Measurements from ENCODE around the gene ZNF200. TPM values are rescaled to one million over a fixed set of nuclear protein-coding genes. Genes with fewer than 3 reads are reported as not detected.
"Not testable (repeated sequence)": the region's sequence is repeated elsewhere in the genome, so short reads cannot be mapped to it uniquely, and the experiment has no call there.

ZNF200 gene
- polyA plus RNA-seq, 1 donor (not counting 4 experiments of a cell fraction or from before 2014, with no cell fraction given): 4.3 TPM

DNA sequence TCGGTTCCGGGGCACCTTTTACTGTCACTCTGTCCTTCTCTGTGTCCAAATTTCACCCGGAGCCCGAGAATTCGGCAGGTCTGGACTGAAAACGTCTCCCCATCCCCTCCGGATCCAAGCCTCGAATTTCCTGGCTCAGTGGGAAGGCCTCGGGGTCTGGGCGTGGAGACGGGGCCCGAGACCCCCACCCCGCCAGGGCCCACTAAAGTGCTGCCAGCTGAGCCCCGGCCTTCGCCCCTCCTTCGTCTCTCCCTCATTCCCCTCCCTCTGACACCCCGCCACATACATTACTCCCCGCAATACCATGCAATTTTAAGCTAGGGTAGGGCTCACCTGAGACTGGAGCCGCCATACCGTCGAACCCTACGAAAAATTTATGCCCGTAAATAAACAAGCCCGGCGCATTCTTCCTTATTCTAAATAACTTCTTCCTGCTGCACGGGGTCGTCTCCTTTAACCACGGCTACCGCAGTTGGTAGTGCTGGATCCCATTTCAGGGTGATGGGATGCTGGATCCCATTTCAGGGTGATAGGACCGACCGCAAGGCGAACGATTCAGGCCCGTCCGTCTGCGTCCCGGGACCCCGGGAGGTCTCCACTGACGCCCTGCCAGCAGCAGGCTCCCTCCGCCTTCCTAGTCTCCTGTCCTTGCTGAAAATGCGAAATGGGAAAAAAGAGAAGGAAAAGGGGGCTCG, 51.4 kb downstream of the ZNF200 start:
- Histone ChIP-seq H3K4me2 (ENCODE audit: control insufficient read depth, extremely low read depth, insufficient read depth, low read depth, low read length) (peak overlapping the region; percentile 91), H3K4me3 (ENCODE audit: control insufficient read depth in 2 of 3, extremely low read depth in 1 of 3, insufficient read depth in 2 of 3, low read depth in 1 of 3, low read length in 3 of 3) (peak overlapping the region; percentile 58 to 86 (median 82)), H4K20me1 (ENCODE audit: control insufficient read depth, extremely low read depth, insufficient read depth, low read length) (no peaks in the 10 kb centered on the region), H2AFZ (ENCODE audit: control insufficient read depth, low read length) (peak overlapping the region; percentile 95), H3K27me3 (ENCODE audit: control insufficient read depth, extremely low read depth, insufficient read depth, low read length) (no peaks in the 10 kb centered on the region), H3K79me2 (ENCODE audit: control insufficient read depth, insufficient read depth, low read length) (no peaks in the 10 kb centered on the region), H3K27ac (ENCODE audit: control insufficient read depth, insufficient read depth, low read length) (no peak overlapping the region), H3K9me1 (ENCODE audit: control insufficient read depth, extremely low read depth, insufficient read depth, low read length) (peaks cover 2% of the 10 kb centered on the region), H3K4me1 (ENCODE audit: control insufficient read depth, extremely low read depth, insufficient read depth, low read length) (peaks cover 16% of the 10 kb centered on the region), H3K9ac (ENCODE audit: control insufficient read depth, extremely low read depth, insufficient read depth, low read length) (peak overlapping the region; percentile 73), H3K36me3 (ENCODE audit: control insufficient read depth in 2 of 2, extremely low read depth in 1 of 2, insufficient read depth in 2 of 2, low read length in 2 of 2) (no peaks in the 10 kb centered on the region), H3K9me3 (ENCODE audit: control insufficient read depth, low read depth, low read length) (no peaks in the 10 kb centered on the region)
- dilution Hi-C loops (cut with MboI; ENCODE audit: extremely low pct_ligation_motif_present, low sequenced_read_pairs): no loop called here
- DNase-seq (ENCODE audit: low read depth, low spot score): no peak
- TF ChIP-seq, protein P1, sequence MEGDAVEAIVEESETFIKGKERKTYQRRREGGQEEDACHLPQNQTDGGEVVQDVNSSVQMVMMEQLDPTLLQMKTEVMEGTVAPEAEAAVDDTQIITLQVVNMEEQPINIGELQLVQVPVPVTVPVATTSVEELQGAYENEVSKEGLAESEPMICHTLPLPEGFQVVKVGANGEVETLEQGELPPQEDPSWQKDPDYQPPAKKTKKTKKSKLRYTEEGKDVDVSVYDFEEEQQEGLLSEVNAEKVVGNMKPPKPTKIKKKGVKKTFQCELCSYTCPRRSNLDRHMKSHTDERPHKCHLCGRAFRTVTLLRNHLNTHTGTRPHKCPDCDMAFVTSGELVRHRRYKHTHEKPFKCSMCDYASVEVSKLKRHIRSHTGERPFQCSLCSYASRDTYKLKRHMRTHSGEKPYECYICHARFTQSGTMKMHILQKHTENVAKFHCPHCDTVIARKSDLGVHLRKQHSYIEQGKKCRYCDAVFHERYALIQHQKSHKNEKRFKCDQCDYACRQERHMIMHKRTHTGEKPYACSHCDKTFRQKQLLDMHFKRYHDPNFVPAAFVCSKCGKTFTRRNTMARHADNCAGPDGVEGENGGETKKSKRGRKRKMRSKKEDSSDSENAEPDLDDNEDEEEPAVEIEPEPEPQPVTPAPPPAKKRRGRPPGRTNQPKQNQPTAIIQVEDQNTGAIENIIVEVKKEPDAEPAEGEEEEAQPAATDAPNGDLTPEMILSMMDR (optimal IDR thresholded peaks at IDR 0.05 in 1 of 3, IDR thresholded peaks at IDR 0.05 in 1 of 3, conservative IDR thresholded peaks at IDR 0.05 in 1 of 3; ENCODE audit: extremely low read depth in 1 of 3, insufficient read depth in 2 of 3, low read length in 3 of 3): no peak
- TF ChIP-seq EZH2 (IDR thresholded peaks at IDR 0.05; ENCODE audit: low read length): no peak
- FAIRE-seq: no peak

DNA sequence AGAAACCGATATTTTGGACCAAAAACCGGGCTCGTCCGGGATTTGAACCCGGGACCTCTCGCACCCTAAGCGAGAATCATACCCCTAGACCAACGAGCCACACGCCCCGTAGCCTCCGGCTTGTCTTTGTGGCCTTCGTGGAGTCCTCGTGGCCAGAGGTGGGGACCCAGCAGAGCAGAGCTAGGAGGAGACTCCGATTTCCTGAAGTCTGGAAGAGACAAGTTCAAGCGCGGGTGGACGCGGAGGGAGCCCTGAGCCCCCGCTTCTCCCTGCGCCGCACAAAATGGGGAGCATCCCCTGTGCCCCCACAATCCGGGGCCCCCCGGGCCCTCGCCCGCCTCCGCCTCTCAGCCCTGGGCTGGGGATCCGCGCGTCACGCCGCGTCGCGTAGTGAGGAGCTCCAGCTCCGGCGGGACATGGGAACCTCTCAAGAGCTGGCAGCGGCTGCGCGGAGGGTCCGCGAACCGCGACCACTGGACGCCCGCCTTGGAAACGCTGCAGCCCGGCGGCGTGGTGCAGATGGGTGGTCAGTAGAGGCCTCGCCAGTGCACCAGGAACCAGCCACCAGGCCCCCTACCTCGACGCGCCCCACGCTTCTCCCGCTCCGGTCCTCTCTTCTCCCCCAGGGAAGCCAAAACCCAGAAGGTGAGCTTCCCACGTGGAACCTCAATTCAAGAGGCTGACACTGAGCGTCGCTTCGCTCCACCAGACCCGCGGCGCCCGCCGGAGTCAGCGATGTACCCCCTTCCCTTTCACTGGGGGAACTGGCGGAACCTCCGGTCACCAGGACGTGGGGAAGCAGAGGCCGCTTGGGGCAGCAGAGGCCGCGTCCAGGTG, 52.1 kb downstream of the ZNF200 start:
- FAIRE-seq: no peak
- peak overlapping the region; percentile 91 for H3K4me2 ChIP-seq (ENCODE audit: control insufficient read depth, extremely low read depth, insufficient read depth, low read depth, low read length)
- peaks cover 2% of the 10 kb centered on the region for H3K9me1 ChIP-seq (ENCODE audit: control insufficient read depth, extremely low read depth, insufficient read depth, low read length)
- H3K79me2 ChIP-seq (ENCODE audit: control insufficient read depth, insufficient read depth, low read length): no peaks in the 10 kb centered on the region
- peak overlapping the region; percentile 31 for H3K27ac ChIP-seq (ENCODE audit: control insufficient read depth, insufficient read depth, low read length)
- H4K20me1 ChIP-seq (ENCODE audit: control insufficient read depth, extremely low read depth, insufficient read depth, low read length): no peaks in the 10 kb centered on the region
- H3K36me3 ChIP-seq (ENCODE audit: control insufficient read depth in 2 of 2, extremely low read depth in 1 of 2, insufficient read depth in 2 of 2, low read length in 2 of 2): no peaks in the 10 kb centered on the region
- dilution Hi-C loops (cut with MboI; ENCODE audit: extremely low pct_ligation_motif_present, low sequenced_read_pairs): no loop called here
- H3K9ac ChIP-seq (ENCODE audit: control insufficient read depth, extremely low read depth, insufficient read depth, low read length): peak overlapping the region; percentile 73
- no peaks in the 10 kb centered on the region for H3K27me3 ChIP-seq (ENCODE audit: control insufficient read depth, extremely low read depth, insufficient read depth, low read length)
- H3K4me1 ChIP-seq (ENCODE audit: control insufficient read depth, extremely low read depth, insufficient read depth, low read length): peaks cover 14% of the 10 kb centered on the region
- no peak for TF ChIP-seq EZH2 (IDR thresholded peaks at IDR 0.05; ENCODE audit: low read length)
- TF ChIP-seq, protein P1 (optimal IDR thresholded peaks at IDR 0.05 in 1 of 3, IDR thresholded peaks at IDR 0.05 in 1 of 3, conservative IDR thresholded peaks at IDR 0.05 in 1 of 3; ENCODE audit: extremely low read depth in 1 of 3, insufficient read depth in 2 of 3, low read length in 3 of 3): peak in 1 of 3 experiments; percentile 38
- no peaks in the 10 kb centered on the region for H3K9me3 ChIP-seq (ENCODE audit: control insufficient read depth, low read depth, low read length)
- peak overlapping the region; percentile 58 to 86 (median 82) for H3K4me3 ChIP-seq (ENCODE audit: control insufficient read depth in 2 of 3, extremely low read depth in 1 of 3, insufficient read depth in 2 of 3, low read depth in 1 of 3, low read length in 3 of 3)
- peak overlapping the region; percentile 95 for H2AFZ ChIP-seq (ENCODE audit: control insufficient read depth, low read length)
- no peak for DNase-seq (ENCODE audit: low read depth, low spot score)

DNA sequence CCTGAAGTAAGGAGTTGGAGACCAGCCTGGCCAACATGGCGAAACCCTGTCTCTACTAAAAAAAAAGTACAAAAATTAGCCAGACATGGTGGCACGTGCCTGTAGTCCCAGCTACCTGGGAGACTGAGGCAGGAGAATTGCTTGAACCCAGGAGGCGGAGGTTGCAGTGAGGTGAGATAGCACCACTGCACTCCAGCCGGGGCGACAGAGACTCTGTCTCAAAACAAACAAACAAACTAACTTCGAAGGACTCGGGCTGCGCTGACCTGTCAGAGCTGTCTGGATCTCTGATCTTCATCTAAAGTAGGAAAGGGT, 52.7 kb downstream of the ZNF200 start:
- dilution Hi-C loops (cut with MboI; ENCODE audit: extremely low pct_ligation_motif_present, low sequenced_read_pairs); H2AFZ ChIP-seq (ENCODE audit: control insufficient read depth, low read length); H4K20me1 ChIP-seq (ENCODE audit: control insufficient read depth, extremely low read depth, insufficient read depth, low read length); H3K79me2 ChIP-seq (ENCODE audit: control insufficient read depth, insufficient read depth, low read length); H3K9me1 ChIP-seq (ENCODE audit: control insufficient read depth, extremely low read depth, insufficient read depth, low read length); H3K27ac ChIP-seq (ENCODE audit: control insufficient read depth, insufficient read depth, low read length); H3K9me3 ChIP-seq (ENCODE audit: control insufficient read depth, low read depth, low read length); H3K36me3 ChIP-seq (ENCODE audit: control insufficient read depth in 2 of 2, extremely low read depth in 1 of 2, insufficient read depth in 2 of 2, low read length in 2 of 2); FAIRE-seq; H3K4me2 ChIP-seq (ENCODE audit: control insufficient read depth, extremely low read depth, insufficient read depth, low read depth, low read length); H3K4me3 ChIP-seq (ENCODE audit: control insufficient read depth in 2 of 3, extremely low read depth in 1 of 3, insufficient read depth in 2 of 3, low read depth in 1 of 3, low read length in 3 of 3); H3K9ac ChIP-seq (ENCODE audit: control insufficient read depth, extremely low read depth, insufficient read depth, low read length); H3K27me3 ChIP-seq (ENCODE audit: control insufficient read depth, extremely low read depth, insufficient read depth, low read length); DNase-seq (ENCODE audit: low read depth, low spot score): not testable (repeated sequence)
- H3K4me1 ChIP-seq (ENCODE audit: control insufficient read depth, extremely low read depth, insufficient read depth, low read length): peaks cover 12% of the 10 kb centered on the region
